ENCODE results near the gene RETSAT. TPM values are rescaled to one million over a fixed set of nuclear protein-coding genes. Genes with fewer than 3 reads are reported as not detected.
A peak's percentile ranks its signal among the peaks of the same experiment; 100 is the strongest.

The RETSAT gene
- total RNA-seq, 1 experiment from 2014 or later = 28.4 TPM

DNA sequence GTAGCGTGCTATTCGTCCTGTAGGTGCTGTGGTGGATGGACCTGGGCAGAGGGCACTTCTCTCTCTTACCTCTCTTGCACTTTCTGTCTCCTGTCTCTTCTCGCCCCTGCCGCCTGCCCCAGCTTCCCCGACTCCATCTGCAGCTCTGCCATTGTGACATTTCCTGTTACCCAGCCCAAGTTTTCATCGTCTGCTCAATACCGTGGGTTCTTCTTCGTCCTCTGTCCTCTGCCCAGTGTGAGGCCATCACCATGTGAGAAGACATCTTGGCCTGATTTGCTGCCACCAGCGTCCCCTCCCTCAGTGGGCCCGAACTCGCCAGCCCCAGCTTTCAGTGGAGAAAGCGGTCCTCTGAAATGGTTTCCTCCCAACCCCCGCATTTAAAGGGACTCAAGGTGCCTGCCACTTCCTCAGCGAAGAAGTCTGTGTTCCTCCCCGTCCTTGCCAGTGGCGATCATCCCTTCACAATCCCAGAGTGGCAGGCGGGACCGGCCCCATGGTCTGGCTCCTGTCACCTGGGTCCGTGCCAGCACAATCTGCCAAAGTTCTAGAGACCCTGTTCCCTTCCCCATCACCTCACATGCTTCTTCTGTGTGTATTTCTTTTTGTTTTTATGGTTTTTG lies 44.5 kb downstream of the RETSAT start:
- H3K27me3 ChIP-seq (replicated peaks; ENCODE audit: insufficient read depth, low read depth, low read length, poor library complexity) = no peaks in the 10 kb centered on the region
- H3K36me3 ChIP-seq (ENCODE audit: insufficient read depth, low read length, poor library complexity, severe bottlenecking) = peaks cover 3% of the 10 kb centered on the region
- TF ChIP-seq, protein P1, sequence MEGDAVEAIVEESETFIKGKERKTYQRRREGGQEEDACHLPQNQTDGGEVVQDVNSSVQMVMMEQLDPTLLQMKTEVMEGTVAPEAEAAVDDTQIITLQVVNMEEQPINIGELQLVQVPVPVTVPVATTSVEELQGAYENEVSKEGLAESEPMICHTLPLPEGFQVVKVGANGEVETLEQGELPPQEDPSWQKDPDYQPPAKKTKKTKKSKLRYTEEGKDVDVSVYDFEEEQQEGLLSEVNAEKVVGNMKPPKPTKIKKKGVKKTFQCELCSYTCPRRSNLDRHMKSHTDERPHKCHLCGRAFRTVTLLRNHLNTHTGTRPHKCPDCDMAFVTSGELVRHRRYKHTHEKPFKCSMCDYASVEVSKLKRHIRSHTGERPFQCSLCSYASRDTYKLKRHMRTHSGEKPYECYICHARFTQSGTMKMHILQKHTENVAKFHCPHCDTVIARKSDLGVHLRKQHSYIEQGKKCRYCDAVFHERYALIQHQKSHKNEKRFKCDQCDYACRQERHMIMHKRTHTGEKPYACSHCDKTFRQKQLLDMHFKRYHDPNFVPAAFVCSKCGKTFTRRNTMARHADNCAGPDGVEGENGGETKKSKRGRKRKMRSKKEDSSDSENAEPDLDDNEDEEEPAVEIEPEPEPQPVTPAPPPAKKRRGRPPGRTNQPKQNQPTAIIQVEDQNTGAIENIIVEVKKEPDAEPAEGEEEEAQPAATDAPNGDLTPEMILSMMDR (conservative IDR thresholded peaks at IDR 0.05; ENCODE audit: low read depth, low read length) = no peak
- no peak for TF ChIP-seq EZH2 (IDR thresholded peaks at IDR 0.05; ENCODE audit: borderline replicate concordance, low read depth, low read length, poor library complexity, severe bottlenecking)
- no peak for DNase-seq (ENCODE audit: low spot score)
- POLR2A ChIA-PET (ENCODE audit: low non-redundant PET) = interaction anchor here (0.6 kb wide), 1 partner anchor 14 kb away, joined by 3 read pairs; no protein-coding TSS in a partner anchor
- H3K9me3 ChIP-seq (ENCODE audit: low read depth, low read length, poor library complexity, severe bottlenecking) = no peaks in the 10 kb centered on the region
- CTCF ChIA-PET = no interaction called here
- no peak overlapping the region for H3K27ac ChIP-seq (ENCODE audit: low read depth, low read length, poor library complexity, severe bottlenecking)
- H3K4me1 ChIP-seq (ENCODE audit: insufficient read depth, low read length, poor library complexity, severe bottlenecking) = no peaks in the 10 kb centered on the region
- intact Hi-C loops (cut with micrococcal nuclease; ENCODE audit: unreplicated experiment) = no loop called here
- TSS peak; percentile 82 for BruUV-seq (replicated peaks)
- no peak overlapping the region for H3K4me3 ChIP-seq (ENCODE audit: low read depth, low read length, poor library complexity, severe bottlenecking)

DNA sequence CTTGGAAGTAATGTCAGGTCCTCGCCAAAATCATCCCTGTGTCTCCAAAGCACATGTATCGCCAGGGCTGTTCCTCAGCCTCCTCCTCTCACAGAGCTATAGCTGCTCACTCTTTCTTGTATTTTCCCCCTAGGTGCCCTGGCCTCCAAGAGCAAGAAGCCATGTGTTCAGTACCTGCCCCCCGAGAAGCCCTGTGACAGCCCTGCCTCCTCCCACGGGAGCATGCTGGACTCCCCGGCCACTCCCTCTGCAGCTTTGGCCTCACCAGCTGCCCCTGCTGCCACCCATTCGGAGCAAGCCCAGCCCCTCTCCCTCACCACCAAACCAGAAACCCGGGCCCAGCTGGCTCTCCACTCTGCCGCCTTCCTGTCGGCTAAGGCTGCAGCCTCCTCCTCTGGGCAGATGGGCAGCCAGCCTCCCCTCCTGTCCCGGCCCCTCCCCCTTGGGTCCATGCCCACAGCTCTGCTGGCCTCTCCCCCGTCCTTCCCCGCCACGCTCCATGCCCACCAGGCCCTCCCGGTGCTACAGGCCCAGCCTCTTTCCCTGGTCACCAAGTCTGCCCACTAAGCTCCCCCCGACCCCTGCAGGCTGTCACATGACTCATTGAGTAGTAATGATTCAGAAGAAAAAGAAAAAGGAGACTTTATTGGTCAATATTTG lies 45.3 kb downstream of the RETSAT start:
- POLR2A ChIA-PET (ENCODE audit: low non-redundant PET) = interaction anchor here (0.6 kb wide), 1 partner anchor 15 kb away, joined by 3 read pairs; no protein-coding TSS in a partner anchor
- BruUV-seq (replicated peaks) = no TSS peak
- Histone ChIP-seq H3K9me3 (ENCODE audit: low read depth, low read length, poor library complexity, severe bottlenecking) (no peaks in the 10 kb centered on the region), H3K36me3 (ENCODE audit: insufficient read depth, low read length, poor library complexity, severe bottlenecking) (peaks cover 3% of the 10 kb centered on the region), H3K27me3 (replicated peaks; ENCODE audit: insufficient read depth, low read depth, low read length, poor library complexity) (no peaks in the 10 kb centered on the region), H3K4me3 (ENCODE audit: low read depth, low read length, poor library complexity, severe bottlenecking) (no peak overlapping the region), H3K27ac (ENCODE audit: low read depth, low read length, poor library complexity, severe bottlenecking) (no peak overlapping the region), H3K4me1 (ENCODE audit: insufficient read depth, low read length, poor library complexity, severe bottlenecking) (no peaks in the 10 kb centered on the region)
- CTCF ChIA-PET = no interaction called here
- intact Hi-C loops (cut with micrococcal nuclease; ENCODE audit: unreplicated experiment) = no loop called here
- no peak for DNase-seq (ENCODE audit: low spot score)
- TF ChIP-seq, protein P1 (conservative IDR thresholded peaks at IDR 0.05; ENCODE audit: low read depth, low read length) = no peak
- TF ChIP-seq EZH2 (IDR thresholded peaks at IDR 0.05; ENCODE audit: borderline replicate concordance, low read depth, low read length, poor library complexity, severe bottlenecking) = no peak

DNA sequence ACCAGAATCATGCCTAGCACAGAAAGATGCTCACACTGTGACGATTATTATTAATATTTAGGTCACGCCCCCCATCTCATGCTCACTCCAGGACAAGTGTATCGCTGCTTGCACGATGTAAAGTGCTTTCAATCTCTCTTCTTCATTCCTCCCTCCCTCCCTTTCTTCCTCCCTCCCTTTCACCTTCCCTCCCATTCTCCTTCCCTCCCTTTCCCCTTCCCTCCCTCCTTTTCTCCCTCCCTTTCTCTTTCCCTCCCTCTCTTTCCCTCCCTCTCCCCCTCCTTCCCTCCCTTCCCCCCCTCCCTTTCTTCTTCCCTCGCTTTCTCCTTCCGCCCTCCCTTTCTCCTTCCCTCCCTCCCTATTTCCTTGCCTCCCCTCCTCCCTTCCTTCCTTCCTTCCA lies 46.1 kb downstream of the RETSAT start:
- intact Hi-C loops (cut with micrococcal nuclease; ENCODE audit: unreplicated experiment) = no loop called here
- no peaks in the 10 kb centered on the region for H3K9me3 ChIP-seq (ENCODE audit: low read depth, low read length, poor library complexity, severe bottlenecking)
- no peak for TF ChIP-seq EZH2 (IDR thresholded peaks at IDR 0.05; ENCODE audit: borderline replicate concordance, low read depth, low read length, poor library complexity, severe bottlenecking)
- TF ChIP-seq, protein P1 (conservative IDR thresholded peaks at IDR 0.05; ENCODE audit: low read depth, low read length) = no peak
- BruUV-seq (replicated peaks) = no TSS peak
- no peaks in the 10 kb centered on the region for H3K27me3 ChIP-seq (replicated peaks; ENCODE audit: insufficient read depth, low read depth, low read length, poor library complexity)
- POLR2A ChIA-PET (ENCODE audit: low non-redundant PET) = no interaction called here
- DNase-seq (ENCODE audit: low spot score) = no peak
- H3K36me3 ChIP-seq (ENCODE audit: insufficient read depth, low read length, poor library complexity, severe bottlenecking) = peaks cover 3% of the 10 kb centered on the region
- CTCF ChIA-PET = no interaction called here
- H3K4me1 ChIP-seq (ENCODE audit: insufficient read depth, low read length, poor library complexity, severe bottlenecking) = no peaks in the 10 kb centered on the region
- H3K27ac ChIP-seq (ENCODE audit: low read depth, low read length, poor library complexity, severe bottlenecking) = no peak overlapping the region
- H3K4me3 ChIP-seq (ENCODE audit: low read depth, low read length, poor library complexity, severe bottlenecking) = no peak overlapping the region

Data from A673 (cell line).